ENCODE results near the gene BICD1. TPM values are rescaled to one million over a fixed set of nuclear protein-coding genes. Genes with fewer than 3 reads are reported as not detected.

Gene BICD1
- total and polyA plus RNA-seq, 9 donors, result 19.4 to 75.5 (median 60.2) TPM

GRCh38 chr12:32293808-32294419 is 187.3 kb downstream of the BICD1 start:
- WGBS, 3 donors, result 92 to 95% (median 94%) methylated on average over 6 of the region's 6 CpGs
- no peak overlapping the region for H3K4me3 ChIP-seq
- H3K27me3 ChIP-seq, result no peaks in the 10 kb centered on the region
- DNase-seq, result no peak
- intact Hi-C loops (cut with DNase I), result no loop called here
- no peaks in the 10 kb centered on the region for H3K9me3 ChIP-seq
- H3K36me3 ChIP-seq, result no peaks in the 10 kb centered on the region
- H3K4me1 ChIP-seq (ENCODE audit: insufficient read depth), result no peaks in the 10 kb centered on the region
- TF ChIP-seq EP300 (IDR thresholded peaks at IDR 0.05) (no peak), POLR2A (IDR thresholded peaks at IDR 0.05) (no peak)
- TF ChIP-seq, protein P1, sequence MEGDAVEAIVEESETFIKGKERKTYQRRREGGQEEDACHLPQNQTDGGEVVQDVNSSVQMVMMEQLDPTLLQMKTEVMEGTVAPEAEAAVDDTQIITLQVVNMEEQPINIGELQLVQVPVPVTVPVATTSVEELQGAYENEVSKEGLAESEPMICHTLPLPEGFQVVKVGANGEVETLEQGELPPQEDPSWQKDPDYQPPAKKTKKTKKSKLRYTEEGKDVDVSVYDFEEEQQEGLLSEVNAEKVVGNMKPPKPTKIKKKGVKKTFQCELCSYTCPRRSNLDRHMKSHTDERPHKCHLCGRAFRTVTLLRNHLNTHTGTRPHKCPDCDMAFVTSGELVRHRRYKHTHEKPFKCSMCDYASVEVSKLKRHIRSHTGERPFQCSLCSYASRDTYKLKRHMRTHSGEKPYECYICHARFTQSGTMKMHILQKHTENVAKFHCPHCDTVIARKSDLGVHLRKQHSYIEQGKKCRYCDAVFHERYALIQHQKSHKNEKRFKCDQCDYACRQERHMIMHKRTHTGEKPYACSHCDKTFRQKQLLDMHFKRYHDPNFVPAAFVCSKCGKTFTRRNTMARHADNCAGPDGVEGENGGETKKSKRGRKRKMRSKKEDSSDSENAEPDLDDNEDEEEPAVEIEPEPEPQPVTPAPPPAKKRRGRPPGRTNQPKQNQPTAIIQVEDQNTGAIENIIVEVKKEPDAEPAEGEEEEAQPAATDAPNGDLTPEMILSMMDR (IDR thresholded peaks at IDR 0.05), result no peak
- no peak overlapping the region for H3K27ac ChIP-seq

GRCh38 chr12:32296567-32296966 is 189.9 kb downstream of the BICD1 start:
- 35 to 48% (median 44%) methylated on average over 4 of the region's 4 CpGs for WGBS, 3 donors
- no peaks in the 10 kb centered on the region for H3K27me3 ChIP-seq
- H3K4me3 ChIP-seq, result no peak overlapping the region
- DNase-seq, result no peak
- no peak overlapping the region for H3K27ac ChIP-seq
- intact Hi-C loops (cut with DNase I), result no loop called here
- H3K9me3 ChIP-seq, result no peaks in the 10 kb centered on the region
- H3K4me1 ChIP-seq (ENCODE audit: insufficient read depth), result no peaks in the 10 kb centered on the region
- no peaks in the 10 kb centered on the region for H3K36me3 ChIP-seq
- no peak for TF ChIP-seq EP300 (IDR thresholded peaks at IDR 0.05)
- no peak for TF ChIP-seq POLR2A (IDR thresholded peaks at IDR 0.05)
- TF ChIP-seq, protein P1 (IDR thresholded peaks at IDR 0.05), result no peak

- TF ChIP-seq EP300 (IDR thresholded peaks at IDR 0.05), result no peak
- TF ChIP-seq POLR2A (IDR thresholded peaks at IDR 0.05), result no peak
- TF ChIP-seq, protein P1 (IDR thresholded peaks at IDR 0.05), result no peak
- Histone ChIP-seq H3K27ac (no peak overlapping the region), H3K27me3 (no peaks in the 10 kb centered on the region), H3K4me1 (ENCODE audit: insufficient read depth) (peaks cover 2% of the 10 kb centered on the region), H3K9me3 (no peaks in the 10 kb centered on the region), H3K4me3 (no peak overlapping the region), H3K36me3 (no peaks in the 10 kb centered on the region)
- intact Hi-C loops (cut with DNase I), result no loop called here
- DNase-seq, result no peak
- whole genome bisulfite sequencing, 3 donors, result 77 to 85% (median 81%) methylated on average over 3 of the region's 3 CpGs
Measured at GRCh38 chr12:32298917-32299316, 192.3 kb downstream of the BICD1 start.

GRCh38 chr12:32301216-32301615 is 194.6 kb downstream of the BICD1 start:
- intact Hi-C loops (cut with DNase I), result loop anchor here in 1 of 4 donors (10.0 kb wide), 2 partner anchors 236 to 636 kb away; no protein-coding TSS in a partner anchor
- Histone ChIP-seq H3K36me3 (no peaks in the 10 kb centered on the region), H3K4me3 (no peak overlapping the region), H3K4me1 (ENCODE audit: insufficient read depth) (peaks cover 3% of the 10 kb centered on the region), H3K27ac (no peak overlapping the region), H3K27me3 (peaks cover 2% of the 10 kb centered on the region), H3K9me3 (no peaks in the 10 kb centered on the region)
- TF ChIP-seq POLR2A (IDR thresholded peaks at IDR 0.05), result no peak
- TF ChIP-seq EP300 (IDR thresholded peaks at IDR 0.05), result no peak
- TF ChIP-seq, protein P1 (IDR thresholded peaks at IDR 0.05), result no peak
- WGBS, 3 donors, result 87 to 90% (median 90%) methylated on average over 5 of the region's 5 CpGs
- no peak for DNase-seq

Measured in ovary (tissue), 9 donors.